Activated CD4-positive, alpha-beta memory T cell treated with anti-CD3 and anti-CD28 coated beads for 36 hours (primary cell): ENCODE measurements around the gene ERCC6. TPM values are rescaled to one million over a fixed set of nuclear protein-coding genes. Genes with fewer than 3 reads are reported as not detected.
A peak's percentile ranks its signal among the peaks of the same experiment; 100 is the strongest.

Source experiments
- CTCF ChIA-PET: fragments of 350-600 bp; sonication (Branson Sonifier 250); formaldehyde crosslinking; loops from one replicate; lab custom pipeline; 2021; ENCODE audit warnings: antibody characterized with exemption, inconsistent platforms; lab: Charles Lee
- POLR2A ChIA-PET: fragments of 350-600 bp; sonication (Branson Sonifier 250); formaldehyde crosslinking; loops from one replicate; lab custom pipeline; 2021; ENCODE audit warnings: antibody characterized with exemption; lab: Charles Lee
- DNase-seq: peaks from one replicate; pipeline ENCODE4 v3.0.0-alpha.2; 2020
- H3K27ac Mint-ChIP-seq: one replicate; pipeline ENCODE4 v1.8.0; 2021; ENCODE audit warnings: mixed read lengths
- H3K27me3 Mint-ChIP-seq: one replicate; pipeline ENCODE4 v1.8.0; 2021; ENCODE audit warnings: mixed read lengths
- H3K36me3 Mint-ChIP-seq: one replicate; pipeline ENCODE4 v1.8.0; 2021; ENCODE audit warnings: mixed read lengths
- H3K4me1 Mint-ChIP-seq: one replicate; pipeline ENCODE4 v1.8.0; 2021; ENCODE audit warnings: low read depth, mixed read lengths
- H3K4me3 Mint-ChIP-seq: one replicate; pipeline ENCODE4 v1.8.0; 2021; ENCODE audit warnings: mild to moderate bottlenecking, mixed read lengths
- H3K9me3 Mint-ChIP-seq: one replicate; pipeline ENCODE4 v1.8.0; 2021; ENCODE audit warnings: mixed read lengths
- intact Hi-C: fragments of 100-400 bp; cut with micrococcal nuclease; formaldehyde crosslinking; loops from one replicate; pipeline ENCODE4 v1.15.1; 2023
- total RNA-seq, 2 experiments: library from RNA; stranded (reverse); gene quantifications; one replicate each; pipeline ENCODE4 v1.2.3, GENCODE V29; 2021

Gene ERCC6
- total RNA-seq, 2 experiments from 2014 or later = 17.5 to 18.8 TPM

- intact Hi-C loops = no loop called here
- Mint-ChIP-seq H3K27me3 (peaks cover 29% of the 10 kb centered on the region), H3K9me3 (peaks cover 7% of the 10 kb centered on the region), H3K27ac (peak overlapping the region; percentile 4), H3K36me3 (peaks cover 3% of the 10 kb centered on the region), H3K4me1 (peaks cover 15% of the 10 kb centered on the region), H3K4me3 (no peak overlapping the region)
- ChIA-PET POLR2A (no interaction called here), CTCF (no interaction called here)
- no peak for DNase-seq
These were observed 2.8 kb upstream of the ERCC6 start for GRCh38 chr10:49541762-49542161.

- ChIA-PET POLR2A (no interaction called here), CTCF (interaction anchor here (0.6 to 1.6 kb wide), 4 partner anchors 29 to 882 kb away, joined by 3 to 6 read pairs (median 4); no protein-coding TSS in a partner anchor)
- Mint-ChIP-seq H3K27ac (no peak overlapping the region), H3K4me1 (peaks cover 27% of the 10 kb centered on the region), H3K4me3 (no peak overlapping the region), H3K9me3 (peaks cover 7% of the 10 kb centered on the region), H3K36me3 (peaks cover 5% of the 10 kb centered on the region), H3K27me3 (peaks cover 26% of the 10 kb centered on the region)
- DNase-seq = no peak
- intact Hi-C loops = no loop called here
These were observed 1.3 kb upstream of the ERCC6 start for GRCh38 chr10:49540056-49540797.

DNA sequence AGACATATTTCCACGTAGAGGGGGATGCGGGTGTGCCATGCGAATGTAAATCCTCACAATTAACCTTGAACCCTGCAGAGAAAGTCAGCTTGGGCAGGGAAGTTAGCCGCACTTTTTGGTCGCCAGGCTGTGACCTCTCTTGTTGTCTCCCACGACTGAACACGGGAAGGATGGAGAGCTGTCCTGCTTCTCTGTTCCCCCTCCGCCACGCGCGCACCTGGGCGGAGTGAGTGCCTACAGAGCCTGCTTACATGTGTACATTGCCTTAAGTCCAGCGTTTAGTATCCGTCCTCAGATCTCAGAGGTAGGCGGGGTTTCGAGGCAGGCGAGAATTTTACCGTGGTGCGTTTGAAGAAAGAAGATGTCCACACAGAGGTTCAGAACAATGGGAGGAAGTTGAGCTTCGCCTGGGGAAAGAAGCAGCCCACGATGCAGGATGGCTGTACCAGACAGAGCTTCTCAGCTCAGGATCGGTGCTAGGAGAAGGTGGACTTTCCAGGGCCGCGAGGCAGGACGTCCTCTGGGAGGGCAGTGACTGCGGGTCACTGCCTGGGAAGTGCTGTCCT is 482 bp upstream of the ERCC6 start:
- Mint-ChIP-seq H3K4me1 (peaks cover 34% of the 10 kb centered on the region), H3K27me3 (peaks cover 26% of the 10 kb centered on the region), H3K9me3 (peaks cover 2% of the 10 kb centered on the region), H3K27ac (peak overlapping the region; percentile 95), H3K4me3 (peak overlapping the region; percentile 89), H3K36me3 (peaks cover 7% of the 10 kb centered on the region)
- intact Hi-C loops = loop anchor here (2.0 to 5.0 kb wide), 3 partner anchors 357 to 1233 kb away; partner anchors contain the start of genes MAPK8 and SGMS1
- no peak for DNase-seq
- ChIA-PET CTCF (interaction anchor here (1.2 to 1.9 kb wide), 9 partner anchors 8 to 883 kb away, joined by 3 to 11 read pairs (median 5); no protein-coding TSS in a partner anchor), POLR2A (interaction anchor here (0.9 to 1.4 kb wide), 2 partner anchors 9 to 12 kb away, joined by 3 to 4 read pairs; no protein-coding TSS in a partner anchor)

- Mint-ChIP-seq H3K27me3 (peaks cover 1% of the 10 kb centered on the region), H3K4me1 (peaks cover 42% of the 10 kb centered on the region), H3K36me3 (peaks cover 23% of the 10 kb centered on the region), H3K4me3 (no peak overlapping the region), H3K9me3 (no peaks in the 10 kb centered on the region), H3K27ac (peak overlapping the region; percentile 56)
- ChIA-PET CTCF (interaction anchor here (1.0 to 1.5 kb wide), 2 partner anchors 16 to 127 kb away, joined by 3 to 6 read pairs; no protein-coding TSS in a partner anchor), POLR2A (no interaction called here)
- peak; percentile 36 for DNase-seq
- intact Hi-C loops = loop anchor here (5.0 kb wide), 2 partner anchors 353 to 1087 kb away; partner anchors contain the start of gene SGMS1
These were observed 4.1 kb downstream of the ERCC6 start for GRCh38 chr10:49534670-49535381.

GRCh38 chr10:49532461-49532860 is 6.5 kb downstream of the ERCC6 start:
- Mint-ChIP-seq H3K4me3 (no peak overlapping the region), H3K4me1 (peaks cover 28% of the 10 kb centered on the region), H3K27me3 (no peaks in the 10 kb centered on the region), H3K9me3 (no peaks in the 10 kb centered on the region), H3K27ac (no peak overlapping the region), H3K36me3 (peaks cover 36% of the 10 kb centered on the region)
- POLR2A ChIA-PET = no interaction called here
- no peak for DNase-seq
- CTCF ChIA-PET = interaction anchor here (1.0 to 1.5 kb wide), 3 partner anchors 10 to 125 kb away, joined by 3 to 6 read pairs (median 4); no protein-coding TSS in a partner anchor
- intact Hi-C loops = no loop called here

DNA sequence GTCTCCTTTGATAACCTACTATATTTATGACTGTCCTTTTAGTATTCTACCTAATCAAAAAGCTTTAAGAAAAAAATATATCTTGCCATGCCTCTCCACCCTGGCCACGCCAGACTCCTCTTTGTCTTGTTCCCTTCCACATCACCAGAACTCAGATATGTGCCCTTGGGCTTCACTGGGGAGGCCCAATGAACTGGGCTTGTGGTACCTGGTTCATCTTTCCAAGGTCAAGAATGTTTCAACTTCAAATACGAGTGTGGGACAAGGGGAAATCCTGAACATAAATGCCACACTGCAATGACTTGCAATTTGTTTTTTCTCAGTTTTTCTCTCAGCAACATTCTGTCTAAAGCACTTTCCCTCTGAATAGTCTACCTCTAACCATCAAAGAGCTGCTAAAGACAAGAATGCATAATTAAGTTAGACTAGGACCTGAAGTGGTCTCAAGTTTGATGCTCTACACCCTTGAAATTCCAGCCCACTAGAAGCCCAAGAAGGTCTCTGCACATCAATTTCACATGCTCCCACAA is 9.9 kb downstream of the ERCC6 start:
- Mint-ChIP-seq H3K4me1 (peaks cover 9% of the 10 kb centered on the region), H3K4me3 (no peak overlapping the region), H3K36me3 (peaks cover 48% of the 10 kb centered on the region), H3K9me3 (no peaks in the 10 kb centered on the region), H3K27me3 (no peaks in the 10 kb centered on the region), H3K27ac (no peak overlapping the region)
- ChIA-PET POLR2A (no interaction called here), CTCF (interaction anchor here (0.6 to 0.7 kb wide), 2 partner anchors 17 to 875 kb away, joined by 3 to 4 read pairs; no protein-coding TSS in a partner anchor)
- no peak for DNase-seq
- intact Hi-C loops = no loop called here

DNA sequence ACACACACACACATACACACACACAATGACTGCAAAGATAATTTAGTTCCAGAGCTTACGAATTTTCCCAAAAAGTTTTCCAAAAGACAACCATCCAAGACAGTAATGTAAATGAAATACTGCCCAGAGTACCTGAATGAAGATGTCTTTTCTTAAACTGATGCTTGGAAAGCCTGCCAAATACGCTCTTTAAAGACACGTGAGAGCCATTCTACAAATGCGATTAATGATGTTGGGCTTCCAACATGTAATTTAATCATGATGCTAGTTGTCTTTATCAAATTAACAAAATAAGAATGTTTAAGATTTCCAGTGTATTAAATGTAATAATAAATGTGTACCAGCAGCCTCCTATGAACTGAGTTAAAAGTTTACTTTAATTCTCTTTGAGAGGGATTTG is 11.1 kb downstream of the ERCC6 start:
- DNase-seq = no peak
- Mint-ChIP-seq H3K9me3 (no peaks in the 10 kb centered on the region), H3K4me1 (peaks cover 9% of the 10 kb centered on the region), H3K27me3 (no peaks in the 10 kb centered on the region), H3K4me3 (no peak overlapping the region), H3K27ac (no peak overlapping the region), H3K36me3 (peaks cover 50% of the 10 kb centered on the region)
- intact Hi-C loops = no loop called here
- POLR2A ChIA-PET = interaction anchor here (1.2 kb wide), 1 partner anchor 11 kb away, joined by 3 read pairs; the partner anchor contains the start of gene ERCC6
- CTCF ChIA-PET = interaction anchor here (1.6 to 2.5 kb wide), 2 partner anchors 15 to 120 kb away, joined by 7 to 12 read pairs; no protein-coding TSS in a partner anchor

GRCh38 chr10:49527061-49527460 is 11.9 kb downstream of the ERCC6 start:
- Mint-ChIP-seq H3K27me3 (no peaks in the 10 kb centered on the region), H3K4me3 (no peak overlapping the region), H3K27ac (no peak overlapping the region), H3K4me1 (peaks cover 6% of the 10 kb centered on the region), H3K9me3 (no peaks in the 10 kb centered on the region), H3K36me3 (peaks cover 46% of the 10 kb centered on the region)
- intact Hi-C loops = no loop called here
- no peak for DNase-seq
- ChIA-PET CTCF (interaction anchor here (1.1 to 2.5 kb wide), 3 partner anchors 14 to 871 kb away, joined by 3 to 12 read pairs (median 7); no protein-coding TSS in a partner anchor), POLR2A (interaction anchor here (1.2 kb wide), 1 partner anchor 12 kb away, joined by 3 read pairs; the partner anchor contains the start of gene ERCC6)

DNA sequence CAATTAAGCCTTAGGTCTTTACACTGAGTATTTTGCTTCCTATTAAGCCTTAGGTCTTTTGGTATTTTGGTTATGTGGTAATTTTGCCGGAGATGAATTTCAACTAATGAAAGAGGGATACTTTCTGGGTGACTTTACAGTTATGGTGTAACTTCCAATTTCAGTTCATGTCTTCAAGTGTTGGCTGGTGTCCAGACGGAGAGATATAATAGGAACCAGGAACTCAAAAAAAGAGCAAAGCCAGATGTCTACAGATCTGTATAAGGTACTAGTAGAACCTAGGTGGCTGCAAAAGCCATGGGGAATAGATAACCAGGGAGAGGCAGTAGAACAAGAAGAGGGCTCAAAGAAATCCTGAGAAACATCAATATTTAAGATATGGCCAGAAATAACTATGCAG is 12.3 kb downstream of the ERCC6 start:
- H3K4me1 Mint-ChIP-seq = peaks cover 4% of the 10 kb centered on the region
- no peak overlapping the region for H3K27ac Mint-ChIP-seq
- H3K27me3 Mint-ChIP-seq = no peaks in the 10 kb centered on the region
- intact Hi-C loops = no loop called here
- H3K9me3 Mint-ChIP-seq = no peaks in the 10 kb centered on the region
- POLR2A ChIA-PET = interaction anchor here (1.2 kb wide), 1 partner anchor 13 kb away, joined by 3 read pairs; the partner anchor contains the start of gene ERCC6
- H3K4me3 Mint-ChIP-seq = no peak overlapping the region
- DNase-seq = no peak
- peaks cover 43% of the 10 kb centered on the region for H3K36me3 Mint-ChIP-seq
- CTCF ChIA-PET = interaction anchor here (0.8 to 3.4 kb wide), 5 partner anchors 10 to 870 kb away, joined by 3 to 21 read pairs (median 7); no protein-coding TSS in a partner anchor

DNA sequence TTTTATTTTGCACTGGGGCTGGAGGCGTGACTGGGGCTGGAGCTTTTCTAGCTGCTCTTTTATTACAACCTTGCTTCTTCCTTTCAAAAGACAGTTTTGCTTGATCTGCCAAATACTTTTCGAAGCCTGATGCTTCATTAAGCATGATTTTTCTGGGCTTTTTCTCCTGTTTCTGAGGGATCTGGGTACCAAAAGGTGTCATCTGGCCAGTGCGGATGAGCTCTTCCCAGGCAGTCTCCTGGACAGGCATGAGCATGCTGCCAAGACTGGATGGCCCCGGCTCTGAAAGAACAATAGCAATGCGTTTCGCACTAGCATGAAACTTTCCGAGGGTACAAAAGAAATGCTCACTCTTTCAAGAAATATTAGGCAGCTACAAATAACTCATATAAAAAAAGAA is 14.4 kb downstream of the ERCC6 start:
- Mint-ChIP-seq H3K27ac (no peak overlapping the region), H3K9me3 (no peaks in the 10 kb centered on the region), H3K4me3 (no peak overlapping the region), H3K36me3 (peaks cover 34% of the 10 kb centered on the region), H3K27me3 (no peaks in the 10 kb centered on the region), H3K4me1 (no peaks in the 10 kb centered on the region)
- CTCF ChIA-PET = interaction anchor here (0.7 to 3.4 kb wide), 4 partner anchors 16 to 866 kb away, joined by 3 to 21 read pairs (median 4); no protein-coding TSS in a partner anchor
- no peak for DNase-seq
- intact Hi-C loops = no loop called here
- POLR2A ChIA-PET = no interaction called here

GRCh38 chr10:49523301-49523700 is 15.6 kb downstream of the ERCC6 start:
- H3K4me3 Mint-ChIP-seq = no peak overlapping the region
- H3K4me1 Mint-ChIP-seq = no peaks in the 10 kb centered on the region
- ChIA-PET CTCF (interaction anchor here (0.9 to 3.4 kb wide), 6 partner anchors 9 to 867 kb away, joined by 3 to 21 read pairs (median 4); no protein-coding TSS in a partner anchor), POLR2A (no interaction called here)
- no peaks in the 10 kb centered on the region for H3K9me3 Mint-ChIP-seq
- H3K36me3 Mint-ChIP-seq = peaks cover 31% of the 10 kb centered on the region
- no peak overlapping the region for H3K27ac Mint-ChIP-seq
- no peak for DNase-seq
- no peaks in the 10 kb centered on the region for H3K27me3 Mint-ChIP-seq
- intact Hi-C loops = no loop called here
